HG02642 (cell line): ENCODE measurements around the gene PPARG.
"Not testable (repeated sequence)": the region's sequence is repeated elsewhere in the genome, so short reads cannot be mapped to it uniquely, and the experiment has no call there.

Experiments
- ATAC-seq: cut with Tn5 transposase; IDR thresholded peaks from one replicate; pipeline ENCODE4 v1.9.1; 2021; ENCODE audit warnings: mild to moderate bottlenecking; ENCODE audit not compliant: unreplicated experiment, poor library complexity

PPARG gene

GRCh38 chr3:12471241-12471640, 182.4 kb downstream of the PPARG start:
- ATAC-seq: no peak

- ATAC-seq: no peak
Observed at GRCh38 chr3:12472000-12472610, 183.2 kb downstream of the PPARG start.

GRCh38 chr3:12472796-12473195, 183.9 kb downstream of the PPARG start:
- no peak for ATAC-seq

- no peak for ATAC-seq
Observed at GRCh38 chr3:12473511-12473910, 184.6 kb downstream of the PPARG start.

- no peak for ATAC-seq
Observed at GRCh38 chr3:12476238-12476897, 187.5 kb downstream of the PPARG start.

GRCh38 chr3:12477256-12477655, 188.4 kb downstream of the PPARG start:
- no peak for ATAC-seq

GRCh38 chr3:12478326-12478725, 189.5 kb downstream of the PPARG start:
- ATAC-seq: no peak

GRCh38 chr3:12479198-12479597, 190.3 kb downstream of the PPARG start:
- ATAC-seq: not testable (repeated sequence)

- ATAC-seq: peak; percentile 20
Observed at GRCh38 chr3:12479919-12480427, 191.1 kb downstream of the PPARG start.

- ATAC-seq: no peak
Observed at GRCh38 chr3:12483410-12483809, 194.5 kb downstream of the PPARG start.

- ATAC-seq: no peak
Observed at GRCh38 chr3:12483872-12484197, 195.0 kb downstream of the PPARG start.
